Activated CD4-positive, alpha-beta memory T cell treated with anti-CD3 and anti-CD28 coated beads, Interleukin-2, amount 10 ng/mL, durations not matched to agents 7 days and 5 days (primary cell): ENCODE data around the gene DHRSX. TPM values are rescaled to one million over a fixed set of nuclear protein-coding genes. Genes with fewer than 3 reads are reported as not detected.

Source experiments
- CTCF ChIA-PET: fragments of 350-600 bp; sonication (Branson Sonifier 250); formaldehyde crosslinking; loops from one replicate; lab custom pipeline; 2021; ENCODE audit warnings: antibody characterized with exemption, inconsistent platforms; lab: Charles Lee
- POLR2A ChIA-PET: fragments of 350-600 bp; sonication (Branson Sonifier 250); formaldehyde crosslinking; loops from one replicate; lab custom pipeline; 2021; ENCODE audit warnings: antibody characterized with exemption; lab: Charles Lee
- DNase-seq: peaks from one replicate; pipeline ENCODE4 v3.0.0-alpha.2; 2020
- H3K27ac Mint-ChIP-seq: one replicate; pipeline ENCODE4 v1.8.0; 2021; ENCODE audit warnings: mild to moderate bottlenecking, mixed read lengths
- H3K27me3 Mint-ChIP-seq: one replicate; pipeline ENCODE4 v1.8.0; 2021; ENCODE audit warnings: mixed read lengths
- H3K36me3 Mint-ChIP-seq: one replicate; pipeline ENCODE4 v1.8.0; 2021; ENCODE audit warnings: low read depth, mixed read lengths
- H3K4me1 Mint-ChIP-seq: one replicate; pipeline ENCODE4 v1.8.0; 2021; ENCODE audit warnings: mixed read lengths
- H3K4me3 Mint-ChIP-seq: one replicate; pipeline ENCODE4 v1.8.0; 2021; ENCODE audit warnings: mild to moderate bottlenecking, mixed read lengths
- H3K9me3 Mint-ChIP-seq: one replicate; pipeline ENCODE4 v1.8.0; 2021; ENCODE audit warnings: mixed read lengths
- total RNA-seq, 2 experiments: library from RNA; stranded (reverse); gene quantifications; one replicate each; pipeline ENCODE4 v1.2.3, GENCODE V29; 2021

Gene DHRSX
- total RNA-seq, 2 experiments from 2014 or later = 21.1 to 23.7 TPM

DNA sequence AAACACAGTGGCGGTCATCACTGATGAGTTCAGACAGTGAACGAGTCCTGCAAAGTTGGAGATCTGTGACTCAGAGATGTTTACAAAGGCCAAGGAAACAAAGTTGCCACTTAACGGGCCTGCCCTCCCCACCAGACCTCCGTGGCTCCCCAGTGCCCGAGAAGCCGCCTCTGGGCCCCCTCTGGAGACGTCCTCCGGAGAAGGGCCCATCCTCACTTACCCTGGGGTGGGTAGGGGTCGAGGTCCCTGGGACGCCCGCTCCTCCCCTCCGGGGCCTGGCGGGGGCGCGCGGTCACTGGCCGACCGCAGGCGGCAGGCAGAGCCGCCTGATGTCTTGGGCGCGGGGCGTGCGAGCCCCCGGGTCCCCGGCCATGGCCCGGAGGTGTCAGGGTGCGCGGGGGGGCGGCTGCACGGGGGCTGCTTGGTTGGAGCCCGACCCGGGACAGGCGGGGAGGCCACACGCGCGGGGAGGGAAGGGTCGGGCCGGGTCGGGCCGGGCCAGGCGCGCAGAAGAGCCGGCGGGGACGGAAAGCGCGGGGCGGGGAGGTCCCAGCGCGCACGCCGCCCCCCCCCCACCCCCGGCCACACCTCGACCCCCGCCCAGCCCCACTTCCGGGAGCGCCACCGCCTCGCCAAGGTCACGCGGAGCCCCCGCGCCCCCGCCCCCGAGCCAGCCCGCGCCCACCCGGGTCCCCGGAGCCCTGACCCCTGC, 529 bp downstream of the DHRSX start:
- Mint-ChIP-seq H3K4me1 (peaks cover 24% of the 10 kb centered on the region), H3K36me3 (peaks cover 17% of the 10 kb centered on the region), H3K27ac (peak overlapping the region; percentile 58), H3K27me3 (no peaks in the 10 kb centered on the region), H3K9me3 (no peaks in the 10 kb centered on the region), H3K4me3 (peak overlapping the region; percentile 77)
- peak; percentile 34 for DNase-seq
- POLR2A ChIA-PET = no interaction called here
- CTCF ChIA-PET = no interaction called here

DNA sequence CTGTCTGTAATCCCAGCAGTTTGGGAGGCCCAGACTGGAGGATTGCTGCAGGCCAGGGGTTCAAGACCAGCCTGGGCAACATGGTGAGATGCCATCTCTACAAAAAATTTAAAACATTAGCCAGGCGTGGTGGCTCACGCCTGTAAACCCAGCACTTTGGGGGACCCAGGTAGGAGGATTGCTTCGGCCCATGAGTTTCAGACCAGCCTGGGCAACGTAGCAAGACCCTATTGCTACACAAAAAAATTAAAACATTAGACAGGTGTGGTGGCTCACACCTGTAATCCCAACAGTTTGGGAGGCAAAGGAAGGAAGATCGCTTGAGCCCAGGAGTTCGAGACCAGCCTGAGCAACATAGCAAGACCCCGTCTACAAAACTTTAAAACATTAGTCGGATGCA, 1.3 kb downstream of the DHRSX start:
- Mint-ChIP-seq H3K36me3 (peaks cover 17% of the 10 kb centered on the region), H3K4me3 (peak overlapping the region; percentile 77), H3K27ac (peak overlapping the region; percentile 73), H3K27me3 (no peaks in the 10 kb centered on the region), H3K4me1 (peaks cover 24% of the 10 kb centered on the region), H3K9me3 (no peaks in the 10 kb centered on the region)
- DNase-seq = no peak
- ChIA-PET POLR2A (no interaction called here), CTCF (no interaction called here)

DNA sequence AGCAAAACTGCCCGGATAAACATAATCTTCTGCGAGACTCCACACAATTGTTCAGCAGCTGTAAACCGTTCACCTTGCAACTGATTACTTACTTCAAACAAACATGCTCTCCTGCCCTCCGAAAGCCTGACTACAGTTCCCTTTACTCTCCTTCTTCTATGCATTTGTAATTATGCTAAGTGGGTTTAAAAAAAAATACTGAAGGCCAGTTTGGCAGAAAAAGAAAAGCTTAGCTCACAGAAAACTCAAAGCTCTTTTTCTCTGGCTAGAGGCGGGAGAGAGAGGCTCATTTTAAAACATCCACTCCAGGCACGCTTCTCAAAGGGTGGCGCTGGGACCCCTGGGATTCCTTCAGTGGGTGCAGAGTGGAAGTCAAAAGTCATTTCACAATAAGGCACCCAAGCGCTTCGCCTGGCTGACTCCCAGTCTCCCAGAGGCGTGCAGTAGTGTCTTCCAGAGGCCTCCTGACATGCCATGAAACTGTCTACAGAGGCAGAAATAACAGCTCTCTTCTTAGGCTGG, 1.9 kb downstream of the DHRSX start:
- H3K4me1 Mint-ChIP-seq = peaks cover 24% of the 10 kb centered on the region
- peak overlapping the region; percentile 73 for H3K27ac Mint-ChIP-seq
- H3K27me3 Mint-ChIP-seq = no peaks in the 10 kb centered on the region
- H3K36me3 Mint-ChIP-seq = peaks cover 17% of the 10 kb centered on the region
- CTCF ChIA-PET = no interaction called here
- POLR2A ChIA-PET = no interaction called here
- H3K4me3 Mint-ChIP-seq = peak overlapping the region; percentile 77
- no peak for DNase-seq
- H3K9me3 Mint-ChIP-seq = no peaks in the 10 kb centered on the region

DNA sequence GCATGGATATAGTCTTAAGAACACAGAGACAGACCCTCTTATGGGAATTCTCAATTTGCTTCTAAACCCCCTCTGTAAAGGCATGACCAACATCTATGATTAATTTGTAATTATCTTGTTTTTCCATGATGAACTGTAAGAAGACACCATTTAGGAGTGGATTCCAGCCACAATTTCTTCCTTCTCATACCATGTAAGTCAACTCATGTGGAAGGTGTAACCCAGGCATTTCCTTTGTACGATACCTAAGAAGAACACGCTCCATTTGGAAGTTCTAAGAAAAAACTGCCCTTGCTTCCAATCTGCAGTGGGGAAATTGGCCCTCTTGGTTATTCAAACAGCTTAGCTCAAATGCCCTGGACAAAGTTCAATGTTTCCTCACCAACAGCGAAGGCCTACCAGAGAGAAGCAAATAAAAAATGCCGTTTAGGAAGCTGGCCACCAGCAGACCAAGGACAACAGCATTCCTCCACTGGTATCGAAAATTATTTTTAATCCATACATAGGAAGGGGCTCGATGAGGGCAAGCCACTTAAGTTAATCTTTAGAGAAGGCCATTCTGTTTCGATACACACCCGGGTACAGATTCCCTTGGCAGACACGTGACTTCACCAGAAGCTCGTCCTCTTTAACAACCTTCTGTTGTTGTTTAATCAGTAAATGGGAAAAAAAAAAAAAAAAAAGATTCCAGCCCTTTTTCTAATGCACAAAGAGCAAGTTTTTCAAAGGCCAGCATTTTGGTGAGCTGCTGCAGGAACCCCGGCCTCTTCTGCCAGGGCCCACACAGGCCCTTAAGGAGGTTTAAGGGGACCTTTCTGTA, 2.6 kb downstream of the DHRSX start:
- no peak for DNase-seq
- peaks cover 17% of the 10 kb centered on the region for H3K36me3 Mint-ChIP-seq
- peak overlapping the region; percentile 77 for H3K4me3 Mint-ChIP-seq
- POLR2A ChIA-PET = no interaction called here
- CTCF ChIA-PET = no interaction called here
- H3K9me3 Mint-ChIP-seq = no peaks in the 10 kb centered on the region
- H3K4me1 Mint-ChIP-seq = peaks cover 24% of the 10 kb centered on the region
- no peaks in the 10 kb centered on the region for H3K27me3 Mint-ChIP-seq
- no peak overlapping the region for H3K27ac Mint-ChIP-seq

DNA sequence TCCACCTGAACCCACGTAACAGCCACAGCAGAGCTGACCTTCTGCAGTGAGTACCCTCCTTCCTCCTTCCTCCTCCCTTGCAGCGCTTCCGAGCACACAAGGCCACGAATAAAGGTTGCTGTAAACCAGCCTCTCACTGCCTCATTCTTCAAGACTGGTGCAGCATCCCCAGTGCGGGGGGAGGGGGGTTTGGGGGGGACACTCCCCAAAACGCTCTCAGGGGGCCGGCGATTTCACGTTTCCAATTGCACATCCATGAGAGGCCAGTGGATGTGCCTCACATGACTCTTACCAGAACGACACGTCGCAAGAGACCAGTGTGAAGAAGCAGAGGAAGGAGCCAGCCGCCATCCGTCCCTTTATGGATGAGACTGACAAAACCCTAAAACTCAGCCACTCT, 5.2 kb downstream of the DHRSX start:
- H3K36me3 Mint-ChIP-seq = peaks cover 23% of the 10 kb centered on the region
- H3K4me3 Mint-ChIP-seq = no peak overlapping the region
- no peaks in the 10 kb centered on the region for H3K9me3 Mint-ChIP-seq
- peaks cover 24% of the 10 kb centered on the region for H3K4me1 Mint-ChIP-seq
- H3K27ac Mint-ChIP-seq = no peak overlapping the region
- no peaks in the 10 kb centered on the region for H3K27me3 Mint-ChIP-seq
- ChIA-PET POLR2A (no interaction called here), CTCF (no interaction called here)
- DNase-seq = no peak

DNA sequence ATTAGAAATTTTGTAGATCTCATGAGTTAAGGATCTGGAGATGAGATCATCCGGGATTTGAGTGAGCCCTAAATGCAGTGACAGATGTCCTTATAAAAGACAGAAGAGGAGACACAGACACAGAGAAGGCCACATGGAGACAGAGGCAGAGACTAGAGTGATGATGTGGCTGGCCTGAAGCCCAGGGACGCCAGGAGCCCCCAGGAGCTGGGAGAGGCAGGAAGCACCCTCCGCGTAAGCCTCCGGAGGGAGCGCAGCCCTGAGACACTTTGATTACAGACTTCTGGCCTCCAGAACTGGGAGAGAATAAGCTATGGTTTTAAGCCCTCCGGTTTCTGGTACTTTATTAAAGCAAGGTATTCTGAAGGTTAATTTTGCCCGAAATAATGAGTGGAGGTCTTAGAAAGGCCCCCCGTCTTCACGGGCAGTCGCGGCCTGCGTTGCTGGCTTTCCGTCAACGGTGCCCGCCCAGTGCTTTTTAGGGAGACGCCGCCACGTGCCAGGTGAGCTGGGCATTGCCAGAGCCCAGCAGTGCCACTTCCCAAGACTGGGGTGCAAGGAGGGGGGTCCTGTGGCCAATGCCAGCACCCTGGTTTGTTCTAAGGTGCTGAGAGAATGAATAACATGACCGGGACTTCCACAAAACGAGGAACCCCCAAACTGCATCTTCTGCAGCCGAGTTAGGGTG, 8.1 kb downstream of the DHRSX start:
- CTCF ChIA-PET = no interaction called here
- H3K4me3 Mint-ChIP-seq = no peak overlapping the region
- peaks cover 4% of the 10 kb centered on the region for H3K4me1 Mint-ChIP-seq
- no peak overlapping the region for H3K27ac Mint-ChIP-seq
- POLR2A ChIA-PET = no interaction called here
- H3K9me3 Mint-ChIP-seq = no peaks in the 10 kb centered on the region
- DNase-seq = no peak
- H3K27me3 Mint-ChIP-seq = no peaks in the 10 kb centered on the region
- peaks cover 33% of the 10 kb centered on the region for H3K36me3 Mint-ChIP-seq

DNA sequence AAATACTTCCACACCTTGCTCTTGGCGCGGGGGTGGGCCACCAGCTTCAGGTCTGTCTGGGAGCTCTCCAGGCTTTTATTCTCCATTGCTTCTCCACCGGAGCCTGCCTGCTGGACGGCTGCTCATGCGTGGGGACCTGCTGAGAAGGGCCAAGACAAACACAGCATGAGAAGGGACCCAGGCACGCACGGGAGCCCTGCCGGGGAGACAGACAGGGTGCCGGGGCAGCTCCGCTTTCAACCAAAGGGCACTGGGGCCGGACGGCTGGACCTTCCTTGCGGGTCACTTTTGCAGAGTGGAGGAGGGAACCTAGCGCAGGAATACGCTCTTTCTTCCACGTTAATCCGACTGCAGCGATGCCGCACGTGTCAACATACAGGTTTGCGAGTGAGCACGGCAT, 10.1 kb downstream of the DHRSX start:
- CTCF ChIA-PET = no interaction called here
- DNase-seq = no peak
- no peaks in the 10 kb centered on the region for H3K4me1 Mint-ChIP-seq

DNA sequence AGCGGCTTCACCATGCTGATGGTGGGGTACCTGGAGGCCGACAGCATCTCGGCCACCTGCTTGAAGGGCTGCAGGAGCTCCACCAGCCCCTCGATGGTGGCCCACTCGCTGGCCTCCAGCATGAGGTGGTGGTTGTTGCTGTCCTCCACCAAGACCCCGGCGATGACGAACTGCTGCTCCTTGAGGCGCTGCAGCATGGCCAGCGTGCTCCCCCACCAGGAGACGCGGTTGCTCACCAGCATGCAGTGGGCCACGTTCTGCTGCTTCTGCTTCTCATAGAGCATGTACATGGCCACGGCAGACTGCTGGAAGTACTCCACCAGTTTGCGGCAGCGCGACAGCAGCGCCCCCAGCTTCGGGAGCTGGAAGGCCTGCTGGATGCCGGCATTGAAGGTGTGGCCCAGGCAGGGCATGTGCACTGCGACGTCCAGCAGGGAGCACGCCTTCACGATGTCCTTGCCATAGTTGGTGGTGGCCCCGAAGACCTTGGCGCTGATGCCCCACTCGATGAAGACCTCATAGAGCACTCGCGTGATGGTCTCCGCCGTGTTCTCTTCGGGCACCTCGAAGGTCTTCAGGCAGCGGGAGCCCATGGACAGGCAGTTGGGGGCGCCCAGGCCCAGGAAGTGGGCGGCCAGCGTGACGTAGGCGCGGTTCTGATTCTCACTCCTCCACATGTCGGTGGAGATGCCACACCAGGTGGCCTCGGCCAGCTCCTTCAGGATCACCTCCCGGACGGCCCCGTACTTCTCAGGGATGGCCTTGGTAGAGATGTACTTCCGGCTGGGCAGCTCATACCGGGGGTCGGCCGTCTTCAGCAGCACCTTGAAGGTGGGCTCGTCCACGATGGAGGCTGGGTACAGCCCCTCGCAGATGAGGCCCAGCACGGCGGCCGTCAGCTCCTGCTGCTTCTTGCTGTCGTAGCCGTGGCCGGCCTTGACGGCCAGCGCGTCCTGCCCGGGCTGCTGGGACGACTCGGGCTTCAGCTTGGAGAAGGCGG, 11.0 kb downstream of the DHRSX start:
- Mint-ChIP-seq H3K36me3 (peaks cover 34% of the 10 kb centered on the region), H3K4me1 (no peaks in the 10 kb centered on the region), H3K27ac (no peak overlapping the region), H3K4me3 (no peak overlapping the region), H3K9me3 (no peaks in the 10 kb centered on the region), H3K27me3 (no peaks in the 10 kb centered on the region)
- no peak for DNase-seq
- ChIA-PET POLR2A (no interaction called here), CTCF (no interaction called here)

More for the DNA sequence above, 10.1 kb downstream of the DHRSX start:
- Mint-ChIP-seq H3K36me3 (peaks cover 36% of the 10 kb centered on the region), H3K9me3 (no peaks in the 10 kb centered on the region), H3K4me3 (no peak overlapping the region), H3K27ac (no peak overlapping the region), H3K27me3 (no peaks in the 10 kb centered on the region)
- POLR2A ChIA-PET = no interaction called here

DNA sequence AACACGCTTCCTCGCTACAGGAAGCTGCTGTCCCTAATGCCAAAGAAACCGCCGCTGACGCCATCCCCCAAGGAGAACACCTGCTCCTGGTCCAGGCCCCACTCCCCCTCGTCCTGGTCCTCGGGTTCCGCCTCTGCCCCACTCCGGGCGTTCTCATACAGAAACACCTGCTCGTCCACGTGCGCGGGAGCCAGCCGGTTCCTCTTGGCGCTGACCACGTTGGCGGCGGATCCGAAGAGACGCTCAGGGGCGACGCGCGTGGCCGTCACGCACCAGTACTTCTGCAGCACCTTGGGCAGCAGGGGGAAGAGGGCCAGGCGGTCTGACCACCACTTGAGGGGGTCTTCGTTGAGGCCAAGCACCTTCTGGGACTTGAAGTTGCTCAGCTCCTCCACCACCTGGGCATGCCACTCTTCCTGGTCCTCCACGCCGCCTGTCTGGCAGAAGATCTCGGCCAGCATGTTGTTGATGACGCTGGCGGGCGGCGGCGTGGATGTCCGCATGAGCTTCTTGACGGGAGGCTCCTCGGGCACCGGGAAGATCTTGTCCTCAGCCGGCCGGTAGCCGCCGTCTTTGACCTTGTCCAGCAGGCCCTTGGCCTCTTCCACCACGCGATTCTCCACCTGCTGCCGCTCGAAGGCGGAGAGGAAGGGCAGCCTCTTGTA, 12.0 kb downstream of the DHRSX start:
- Mint-ChIP-seq H3K4me3 (no peak overlapping the region), H3K4me1 (no peaks in the 10 kb centered on the region), H3K27me3 (no peaks in the 10 kb centered on the region), H3K36me3 (peaks cover 34% of the 10 kb centered on the region), H3K9me3 (no peaks in the 10 kb centered on the region), H3K27ac (no peak overlapping the region)
- CTCF ChIA-PET = no interaction called here
- POLR2A ChIA-PET = no interaction called here
- DNase-seq = no peak

DNA sequence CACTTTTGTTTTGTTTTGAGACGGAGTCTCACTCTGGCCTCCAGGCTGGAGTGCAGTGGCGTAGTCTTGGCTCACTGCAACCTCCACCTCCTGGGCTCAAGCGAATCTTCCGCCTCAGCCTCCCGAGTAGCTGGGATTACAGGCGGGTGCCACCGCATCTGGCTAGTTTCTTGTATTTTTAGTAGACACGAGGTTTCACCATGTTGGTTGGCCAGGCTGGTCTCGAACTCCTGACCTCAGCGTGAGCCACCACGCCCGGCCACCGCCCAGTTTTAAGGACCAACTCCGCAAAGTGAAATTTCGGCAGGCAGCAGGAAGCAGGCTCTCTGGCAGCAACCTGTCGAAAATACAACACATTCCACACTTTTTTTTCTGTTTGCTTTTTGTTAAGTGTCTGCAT, 13.4 kb downstream of the DHRSX start:
- DNase-seq = no peak
- no peaks in the 10 kb centered on the region for H3K9me3 Mint-ChIP-seq
- no peak overlapping the region for H3K27ac Mint-ChIP-seq
- POLR2A ChIA-PET = no interaction called here
- no peaks in the 10 kb centered on the region for H3K27me3 Mint-ChIP-seq
- no peaks in the 10 kb centered on the region for H3K4me1 Mint-ChIP-seq
- H3K36me3 Mint-ChIP-seq = peaks cover 31% of the 10 kb centered on the region
- no peak overlapping the region for H3K4me3 Mint-ChIP-seq
- CTCF ChIA-PET = no interaction called here

DNA sequence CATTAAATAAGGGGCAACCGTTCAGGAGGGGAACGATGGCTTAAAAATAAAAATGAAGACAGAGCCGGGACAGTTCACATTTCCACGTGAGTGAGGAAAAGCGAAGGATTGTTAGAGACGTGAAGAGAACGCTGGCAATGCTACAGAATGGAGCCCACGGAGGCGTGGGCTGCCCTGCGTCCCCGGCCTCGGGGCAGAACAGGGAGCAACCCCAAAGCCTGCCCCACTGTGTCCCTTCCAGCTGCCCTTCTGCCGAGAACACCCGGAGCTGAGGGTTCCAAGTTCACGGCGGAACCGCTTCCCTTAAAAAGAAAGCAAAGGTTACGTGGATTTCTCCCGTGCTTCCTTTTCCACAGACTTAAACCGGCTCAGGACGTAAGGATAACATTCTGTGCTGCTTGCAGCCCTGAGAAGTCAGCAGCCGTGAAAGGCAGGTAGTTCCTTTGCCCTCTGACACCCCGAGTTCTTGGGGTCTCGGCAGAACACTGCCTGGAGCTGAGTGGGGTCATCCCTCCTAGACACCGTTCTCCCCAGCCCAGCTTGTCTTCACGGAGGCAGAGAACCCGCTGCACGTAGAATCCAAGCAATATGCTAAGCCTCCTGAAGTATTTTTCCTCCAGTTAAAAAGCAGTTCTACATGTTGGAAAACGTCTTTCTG, 14.2 kb downstream of the DHRSX start:
- H3K4me3 Mint-ChIP-seq = no peak overlapping the region
- H3K36me3 Mint-ChIP-seq = peaks cover 31% of the 10 kb centered on the region
- no peaks in the 10 kb centered on the region for H3K27me3 Mint-ChIP-seq
- no peaks in the 10 kb centered on the region for H3K4me1 Mint-ChIP-seq
- no peaks in the 10 kb centered on the region for H3K9me3 Mint-ChIP-seq
- no peak for DNase-seq
- POLR2A ChIA-PET = no interaction called here
- CTCF ChIA-PET = no interaction called here
- H3K27ac Mint-ChIP-seq = no peak overlapping the region
